K562 (cell line): ENCODE measurements around the gene NTRK3. TPM values are rescaled to one million over a fixed set of nuclear protein-coding genes. Genes with fewer than 3 reads are reported as not detected.

ENCODE experiments used
- ARID1B ChIP-seq: fragments of 450-650 bp; IDR thresholded peaks from 2 replicates; pipeline ENCODE4 v1.6.1; 2016; ENCODE audit warnings: antibody characterized with exemption, mild to moderate bottlenecking, inconsistent platforms
- CBX5 ChIP-seq: IDR thresholded peaks from 2 replicates; pipeline ENCODE4 v1.6.1; 2014; ENCODE audit warnings: low read depth, borderline replicate concordance
- CHD1 ChIP-seq: fragments of 200-600 bp; sonication (generic); IDR thresholded peaks from one replicate; pipeline ENCODE4 v1.6.1; 2012; ENCODE audit warnings: mild to moderate bottlenecking, moderate library complexity, low read length, inconsistent platforms
- E4F1 ChIP-seq: fragments of 250-450 bp; sonication (Bioruptor Pico); IDR thresholded peaks from 2 replicates; pipeline ENCODE4 v1.5.0; 2021; ENCODE audit warnings: mild to moderate bottlenecking, borderline replicate concordance
- ESRRB ChIP-seq: fragments of 250-450 bp; sonication (Bioruptor Pico); IDR thresholded peaks from 2 replicates; pipeline ENCODE4 v1.5.0; 2020; ENCODE audit warnings: mild to moderate bottlenecking, moderate library complexity, borderline replicate concordance
- MTA1 ChIP-seq: fragments of 450-650 bp; IDR thresholded peaks from 2 replicates; pipeline ENCODE4 v1.6.1; 2017; ENCODE audit warnings: borderline replicate concordance
- NFIC ChIP-seq: fragments of 450-650 bp; IDR thresholded peaks from 2 replicates; pipeline ENCODE4 v1.6.1; 2017; ENCODE audit warnings: mild to moderate bottlenecking, inconsistent platforms
- PHB ChIP-seq: fragments of 250-450 bp; sonication (Bioruptor Pico); IDR thresholded peaks from 2 replicates; pipeline ENCODE4 v1.5.0; 2021
- PRPF4 ChIP-seq: fragments of 200-400 bp; formaldehyde crosslinking; IDR thresholded peaks from one replicate; pipeline ENCODE4 v1.6.1; 2017; ENCODE audit warnings: low read length, low read depth, mild to moderate bottlenecking; ENCODE audit not compliant: insufficient read depth, poor library complexity, severe bottlenecking
- SPI1 ChIP-seq: IDR thresholded peaks from 2 replicates; pipeline ENCODE4 v1.6.1; 2011; ENCODE audit warnings: low read depth, low read length, control low read depth, borderline replicate concordance
- USF2 ChIP-seq: sonication (generic); formaldehyde crosslinking; IDR thresholded peaks from 2 replicates; pipeline ENCODE4 v1.5.0; 2020; ENCODE audit warnings: missing genetic modification reagents
- ZNF407 ChIP-seq: fragments of 450-650 bp; IDR thresholded peaks from 2 replicates; pipeline ENCODE4 v1.6.1; 2016; ENCODE audit warnings: low read depth
- ZNF408 ChIP-seq: fragments of 250-450 bp; sonication (Bioruptor Pico); IDR thresholded peaks from 2 replicates; pipeline ENCODE4 v1.4.0; 2020; ENCODE audit warnings: low read depth, mild to moderate bottlenecking, moderate library complexity
- ZNF512 ChIP-seq: IDR thresholded peaks from 2 replicates; pipeline ENCODE4 v1.6.1; 2016; ENCODE audit warnings: missing genetic modification characterization, missing compliant biosample characterization
- ZNF57 ChIP-seq: fragments of 450-650 bp; formaldehyde crosslinking; IDR thresholded peaks from 2 replicates; pipeline ENCODE4 v1.4.0; 2020; ENCODE audit warnings: mild to moderate bottlenecking, moderate library complexity
- ZNF695 ChIP-seq: fragments of 450-650 bp; formaldehyde crosslinking; IDR thresholded peaks from 2 replicates; pipeline ENCODE4 v1.4.0; 2020; ENCODE audit warnings: mild to moderate bottlenecking, moderate library complexity
- polyA plus RNA-seq, 8 experiments: library from polyadenylated mRNA; depleted of rRNA in 4 of 8; stranded (reverse) in 5 of 8; unstranded in 3 of 8; fragments of >200 nt; fragmentation: Nextera tagmentation in 2 of 8; fragmentation: Illumina TruSeq in 1 of 8; extraction: Ambion mirVana in 2 of 8; extraction: Trizol in 1 of 8; gene quantifications; 2 replicates each; pipeline versions ENCODE4 v1.2.1 to v1.2.3, GENCODE V29; 2011 to 2014; ENCODE audit warnings: inconsistent platforms in 1 of 8, missing spikeins in 1 of 8
- total RNA-seq, 7 experiments: library from RNA; depleted of rRNA in 6 of 7; stranded (reverse); fragments of >200 nt in 6 of 7; fragmentation: Illumina TruSeq in 2 of 7; extraction: Trizol in 2 of 7; gene quantifications; 2 replicates each; pipeline versions ENCODE4 v1.2.1 to v1.2.3, GENCODE V29; 2011 to 2021; ENCODE audit warnings: low replicate concordance in 1 of 7

The NTRK3 gene
- total and polyA plus RNA-seq, 9 of the 15 experiments (the other 6 are each of a cell fraction or from before 2014, with no cell fraction given) = 0.11 to 0.13 TPM; not detected in 7

- TF ChIP-seq ZNF407 = no peak
- TF ChIP-seq CBX5 = no peak
- no peak for TF ChIP-seq SPI1
- TF ChIP-seq ZNF695 (CRISPR knock-in tag) = no peak
- no peak for TF ChIP-seq ZNF408
- TF ChIP-seq NFIC = peak; percentile 72
- TF ChIP-seq CHD1 = no peak
- TF ChIP-seq E4F1 = no peak
- no peak for TF ChIP-seq PRPF4
- TF ChIP-seq PHB = no peak
- no peak for TF ChIP-seq ESRRB (CRISPR knock-in tag)
- no peak for TF ChIP-seq MTA1
- TF ChIP-seq ZNF57 (CRISPR knock-in tag) = no peak
- no peak for TF ChIP-seq ZNF512 (tag)
- TF ChIP-seq ARID1B = no peak
- TF ChIP-seq USF2 = no peak
These were observed 1.6 kb upstream of the NTRK3 start (continued) for GRCh38 chr15:88258093-88258641.
